GDM1 (cell line): ENCODE measurements around the gene PACRG.

Experiments used
- DNase-seq: peaks from one replicate; lab custom pipeline; 2025; lab: John Stamatoyannopoulos, UW

The PACRG gene

GRCh38 chr6:163137398-163137881 lies 409.7 kb downstream of the PACRG start:
- no peak for DNase-seq

DNA sequence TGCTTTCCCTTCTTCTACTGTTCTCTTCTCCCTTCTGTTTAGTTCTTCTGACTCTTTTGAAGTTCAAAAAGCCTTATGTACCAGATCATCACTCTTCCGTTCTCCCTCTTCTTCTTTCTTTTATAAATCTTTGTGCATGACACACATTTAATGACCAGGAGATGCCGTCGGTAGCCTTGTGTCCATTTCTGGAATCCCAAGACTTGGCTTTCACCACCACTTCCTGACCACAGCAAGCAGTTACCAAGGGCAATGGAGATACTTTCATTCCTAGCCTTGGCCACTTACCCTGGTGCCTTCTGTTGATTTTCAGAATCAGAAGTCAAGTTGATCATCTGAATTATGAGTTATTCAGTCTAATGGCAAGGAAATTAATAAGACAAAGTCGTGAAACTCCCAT lies 418.3 kb downstream of the PACRG start:
- no peak for DNase-seq

GRCh38 chr6:163147994-163148393 lies 420.2 kb downstream of the PACRG start:
- no peak for DNase-seq

- no peak for DNase-seq
Measured at GRCh38 chr6:163148451-163149278, 420.9 kb downstream of the PACRG start.

- no peak for DNase-seq
Measured at GRCh38 chr6:163149279-163149848, 421.6 kb downstream of the PACRG start.

DNA sequence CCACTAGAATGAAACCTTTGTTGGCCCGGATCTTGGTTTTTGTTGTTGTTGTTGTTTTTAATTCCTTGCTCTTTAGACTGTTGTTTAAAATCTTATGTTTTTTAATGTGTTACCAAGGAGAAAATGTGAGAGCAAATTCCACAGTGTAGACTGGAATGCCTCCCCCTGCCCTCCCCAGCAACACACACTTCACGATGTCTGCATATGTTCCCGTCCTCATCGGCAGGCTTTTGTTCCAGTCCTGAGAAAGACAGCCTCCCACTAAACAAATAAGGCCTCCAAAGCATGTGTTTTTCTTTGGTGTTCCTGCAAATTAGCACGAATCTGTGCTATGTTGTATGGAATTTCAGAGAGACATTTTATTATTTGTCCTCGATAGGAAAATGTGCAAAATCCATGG lies 423.4 kb downstream of the PACRG start:
- no peak for DNase-seq

DNA sequence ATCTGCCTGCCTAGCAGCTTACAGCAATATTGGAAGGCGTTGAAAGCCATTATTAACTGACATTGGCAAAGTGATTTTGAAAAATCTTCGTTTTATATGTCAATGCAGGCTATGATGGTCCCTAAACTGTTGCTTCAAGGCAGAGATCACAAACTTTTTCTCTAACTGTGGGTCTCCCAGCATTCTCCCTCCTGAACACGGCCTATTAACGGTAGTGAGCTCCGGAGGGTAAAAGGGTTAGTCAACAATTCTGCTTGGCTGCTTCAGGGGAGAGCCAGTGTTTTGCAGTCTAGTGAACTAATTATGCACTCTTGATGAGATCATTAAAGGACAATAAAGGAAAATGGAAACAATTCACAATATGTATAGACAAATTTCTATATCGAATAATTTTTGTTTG lies 424.9 kb downstream of the PACRG start:
- no peak for DNase-seq

GRCh38 chr6:163159110-163159509 lies 431.3 kb downstream of the PACRG start:
- DNase-seq: no peak

DNA sequence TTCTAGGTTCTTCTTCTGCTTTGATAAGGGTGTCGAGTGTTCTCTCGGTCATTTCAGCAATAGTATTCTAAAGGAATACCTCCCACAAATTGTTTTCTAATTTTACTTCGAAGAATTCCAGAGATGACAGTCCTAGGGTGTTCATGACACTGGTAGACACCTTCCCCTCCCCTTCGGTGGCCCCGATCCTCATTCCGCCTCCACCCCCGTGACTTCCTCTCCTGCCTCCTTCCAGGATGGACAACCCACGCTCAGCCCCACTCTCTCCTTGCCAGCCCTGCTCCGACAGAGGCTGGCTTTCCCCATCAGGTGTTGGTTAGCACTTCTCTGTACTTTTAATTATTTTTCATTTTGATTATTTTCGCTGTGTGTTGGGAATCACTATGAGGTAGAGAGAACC lies 431.9 kb downstream of the PACRG start:
- no peak for DNase-seq

- no peak for DNase-seq
Measured at GRCh38 chr6:163162007-163162873, 434.5 kb downstream of the PACRG start.

DNA sequence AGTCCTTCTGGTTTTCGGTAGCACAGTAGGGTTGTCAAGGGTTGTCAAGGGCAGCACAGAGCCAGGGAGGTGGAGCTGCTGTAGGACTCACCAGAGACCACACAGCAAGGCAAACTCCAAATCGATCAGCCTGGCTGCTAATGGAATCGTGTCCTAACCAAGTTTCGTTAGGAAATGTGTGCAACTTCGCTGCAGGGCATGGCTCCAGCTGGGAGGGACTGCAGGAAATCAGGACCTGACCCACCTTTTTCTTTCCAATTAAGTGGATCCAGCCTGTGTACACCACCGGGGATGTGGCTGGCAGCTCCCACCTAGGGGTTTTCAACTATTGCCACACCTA lies 435.1 kb downstream of the PACRG start:
- DNase-seq: no peak

- DNase-seq: no peak
Measured at GRCh38 chr6:163164175-163164900, 436.6 kb downstream of the PACRG start.

DNA sequence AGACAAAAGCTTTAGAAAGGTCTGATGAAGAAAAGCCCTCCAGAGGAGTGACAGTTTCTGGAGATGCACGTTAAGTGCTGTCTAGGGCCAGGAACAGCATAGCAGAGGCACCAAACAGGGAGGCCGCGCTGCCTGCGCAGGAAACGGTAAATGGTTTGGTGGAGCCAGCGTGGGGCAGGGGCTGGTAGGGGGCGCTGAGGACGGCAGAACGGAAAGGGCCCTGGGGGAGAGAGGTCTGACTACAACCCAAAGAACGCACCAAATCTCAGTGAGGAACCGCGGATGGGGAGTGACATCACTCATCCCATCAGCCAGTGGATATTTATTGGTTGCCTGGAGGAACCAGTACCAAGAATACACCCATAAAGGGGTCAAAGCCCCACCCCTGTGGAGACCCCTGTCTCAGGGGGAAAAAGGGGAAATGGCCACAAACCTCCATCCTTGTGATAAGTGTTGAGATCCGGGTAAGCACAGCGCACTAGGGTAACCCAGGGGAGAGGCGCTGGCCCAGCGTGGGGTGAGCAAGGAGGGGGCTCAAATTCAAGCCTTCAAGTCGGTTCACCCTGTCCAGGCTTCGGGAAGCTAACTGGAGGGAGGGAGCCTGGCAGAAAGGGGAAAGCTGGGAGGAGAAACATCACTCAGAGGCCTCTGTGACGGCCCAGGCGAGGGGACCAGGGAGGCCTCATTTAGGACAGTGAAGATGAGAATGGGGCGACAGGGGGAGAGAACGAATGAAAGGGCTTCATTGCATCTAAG lies 437.6 kb downstream of the PACRG start:
- DNase-seq: no peak

DNA sequence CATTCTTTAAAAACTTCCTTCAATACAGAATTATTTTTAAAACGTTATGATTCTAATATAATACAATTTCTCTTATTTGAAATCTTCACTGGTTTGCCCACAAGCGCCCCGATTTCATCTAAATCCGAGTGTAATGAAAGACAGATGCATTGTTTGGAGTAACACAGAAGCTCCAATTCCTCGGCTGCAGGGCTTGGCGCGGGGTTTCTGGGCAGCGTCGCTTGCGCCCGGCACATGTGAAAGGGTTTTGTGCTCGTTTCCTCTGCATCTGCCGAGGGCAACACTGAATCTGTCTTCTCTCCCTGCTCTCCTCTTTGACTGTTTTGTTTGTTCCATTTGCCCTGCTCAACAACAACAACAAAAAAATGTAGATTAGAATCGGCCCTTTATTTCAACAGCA lies 438.1 kb downstream of the PACRG start:
- no peak for DNase-seq

GRCh38 chr6:163166507-163166906 lies 438.7 kb downstream of the PACRG start:
- DNase-seq: no peak

DNA sequence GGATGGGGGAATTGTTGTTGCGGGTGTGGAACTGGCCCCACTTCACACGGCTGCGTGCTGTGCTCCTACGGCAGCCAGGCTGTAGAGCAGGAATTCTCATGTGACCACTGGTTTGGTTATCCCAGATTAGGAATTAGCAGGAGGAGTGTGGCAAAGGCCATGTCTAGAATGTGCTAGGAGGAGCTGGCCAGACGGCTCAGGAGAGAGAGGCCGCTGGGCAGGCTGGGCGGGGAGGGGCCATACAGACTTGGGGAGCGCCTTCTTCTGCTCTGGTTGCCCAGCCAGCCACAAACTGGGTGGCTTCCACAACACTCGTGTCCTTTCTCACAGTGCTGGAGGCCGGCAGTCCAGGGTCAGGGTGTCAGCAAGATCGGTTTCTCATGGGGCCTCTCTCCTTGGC lies 441.7 kb downstream of the PACRG start:
- no peak for DNase-seq

DNA sequence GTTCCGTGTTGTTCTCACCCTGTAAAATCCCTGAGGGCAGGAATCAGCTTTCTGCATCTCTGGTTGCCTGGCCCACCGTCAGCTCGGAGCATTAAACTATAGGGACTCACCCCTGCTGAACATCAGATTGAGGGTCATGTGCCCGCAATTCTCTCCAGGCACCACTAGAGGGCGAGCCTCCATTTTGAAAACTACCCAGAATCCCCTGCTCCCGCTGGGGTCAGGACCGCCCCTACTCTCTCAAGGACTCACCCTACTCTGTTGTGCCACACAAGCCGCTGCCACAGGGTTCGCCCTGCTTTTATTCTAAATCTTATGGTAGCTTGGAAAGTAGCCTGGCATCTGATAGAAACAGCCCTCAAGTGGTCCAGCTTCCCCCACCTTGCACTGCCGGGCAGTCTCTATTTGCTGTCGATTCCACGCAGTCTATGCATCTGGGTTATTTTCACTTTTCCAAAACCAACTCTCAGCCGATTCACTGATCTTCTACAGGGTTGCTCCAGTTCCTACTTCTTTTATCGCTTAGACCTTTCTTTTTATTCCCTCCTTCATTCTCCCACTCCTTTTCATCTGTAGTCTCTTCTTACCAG lies 442.6 kb downstream of the PACRG start:
- DNase-seq: peak; percentile 31

- DNase-seq: no peak
Measured at GRCh38 chr6:163173741-163174140, 446.0 kb downstream of the PACRG start.

DNA sequence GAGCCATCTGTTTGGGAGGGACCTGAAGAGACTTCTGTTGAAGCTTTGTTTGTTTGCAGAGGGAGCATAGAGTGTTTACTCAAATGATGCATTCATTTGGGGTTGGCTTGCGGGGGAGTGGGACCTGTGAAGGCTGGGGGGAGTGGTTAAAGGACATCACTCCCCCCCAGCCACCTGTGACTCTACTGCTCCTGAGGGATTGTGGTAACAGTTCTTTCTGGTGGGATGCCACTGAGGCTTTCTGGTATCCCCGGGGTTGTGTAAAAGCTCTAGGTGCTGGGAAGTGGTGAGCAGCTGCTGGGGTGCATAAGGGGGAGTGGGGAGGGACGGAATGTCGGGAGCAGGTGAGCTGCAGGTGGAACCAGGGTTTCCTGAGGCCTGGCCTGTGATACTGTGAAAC lies 447.5 kb downstream of the PACRG start:
- DNase-seq: no peak

DNA sequence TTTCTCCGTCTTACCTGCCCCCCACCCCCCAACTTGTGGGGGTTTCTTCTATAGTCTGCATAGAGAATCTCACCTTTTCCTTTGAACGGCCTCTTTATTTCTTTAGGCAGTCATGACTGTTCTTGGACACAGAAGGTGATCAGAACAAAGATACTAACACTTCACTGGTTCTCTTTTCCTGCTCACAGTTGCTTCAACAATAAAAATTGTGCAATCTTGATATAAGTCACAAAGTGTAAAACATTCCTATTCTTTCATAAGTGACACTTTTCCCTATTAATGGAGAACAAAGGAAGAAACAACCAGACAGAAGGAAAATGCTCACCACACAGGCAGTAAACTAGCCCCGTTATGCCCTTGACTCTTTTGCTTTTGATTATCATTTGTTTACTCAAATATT lies 448.3 kb downstream of the PACRG start:
- DNase-seq: no peak

- DNase-seq: no peak
Measured at GRCh38 chr6:163177007-163177406, 449.2 kb downstream of the PACRG start.
